Stimulated activated CD8-positive, alpha-beta memory T cell treated with anti-CD3 and anti-CD28 coated beads, Interleukin-15, amount 100 ng/mL, for 24 hours (primary cell): Measurements from ENCODE around the gene RILPL2.
"Not testable (repeated sequence)": the region's sequence is repeated elsewhere in the genome, so short reads cannot be mapped to it uniquely, and the experiment has no call there.

ENCODE experiments used
- DNase-seq: peaks from one replicate; pipeline ENCODE4 v3.0.0-alpha.2; 2020; ENCODE audit warnings: low read depth

RILPL2 gene

GRCh38 chr12:123401753-123402683 lies 34.5 kb downstream of the RILPL2 start:
- no peak for DNase-seq

- no peak for DNase-seq
These were observed 37.2 kb downstream of the RILPL2 start for GRCh38 chr12:123399255-123399617.

GRCh38 chr12:123398550-123399254 lies 37.8 kb downstream of the RILPL2 start:
- no peak for DNase-seq

- no peak for DNase-seq
These were observed 38.3 kb downstream of the RILPL2 start for GRCh38 chr12:123398177-123398549.

GRCh38 chr12:123397400-123397799 lies 39.1 kb downstream of the RILPL2 start:
- DNase-seq, result no peak

GRCh38 chr12:123396954-123397353 lies 39.5 kb downstream of the RILPL2 start:
- DNase-seq, result no peak

GRCh38 chr12:123396543-123396942 lies 39.9 kb downstream of the RILPL2 start:
- no peak for DNase-seq

GRCh38 chr12:123395236-123395635 lies 41.2 kb downstream of the RILPL2 start:
- no peak for DNase-seq

GRCh38 chr12:123393747-123394146 lies 42.7 kb downstream of the RILPL2 start:
- no peak for DNase-seq

GRCh38 chr12:123391546-123392343 lies 44.7 kb downstream of the RILPL2 start:
- DNase-seq, result no peak

GRCh38 chr12:123390498-123391426 lies 45.7 kb downstream of the RILPL2 start:
- DNase-seq, result no peak

- DNase-seq, result no peak
These were observed 46.7 kb downstream of the RILPL2 start for GRCh38 chr12:123389560-123390351.

- DNase-seq, result no peak
These were observed 47.4 kb downstream of the RILPL2 start for GRCh38 chr12:123388951-123389559.

- peak; percentile 29 for DNase-seq
These were observed 48.1 kb downstream of the RILPL2 start for GRCh38 chr12:123388177-123388950.

GRCh38 chr12:123387508-123388176 lies 48.8 kb downstream of the RILPL2 start:
- no peak for DNase-seq

GRCh38 chr12:123385536-123385935 lies 50.9 kb downstream of the RILPL2 start:
- not testable (repeated sequence) for DNase-seq

GRCh38 chr12:123384994-123385376 lies 51.5 kb downstream of the RILPL2 start:
- DNase-seq, result no peak

- no peak for DNase-seq
These were observed 52.0 kb downstream of the RILPL2 start for GRCh38 chr12:123384318-123384993.
